Measurements from ENCODE around the gene HEPACAM2.
A peak's percentile ranks its signal among the peaks of the same experiment; 100 is the strongest.

The HEPACAM2 gene

DNA sequence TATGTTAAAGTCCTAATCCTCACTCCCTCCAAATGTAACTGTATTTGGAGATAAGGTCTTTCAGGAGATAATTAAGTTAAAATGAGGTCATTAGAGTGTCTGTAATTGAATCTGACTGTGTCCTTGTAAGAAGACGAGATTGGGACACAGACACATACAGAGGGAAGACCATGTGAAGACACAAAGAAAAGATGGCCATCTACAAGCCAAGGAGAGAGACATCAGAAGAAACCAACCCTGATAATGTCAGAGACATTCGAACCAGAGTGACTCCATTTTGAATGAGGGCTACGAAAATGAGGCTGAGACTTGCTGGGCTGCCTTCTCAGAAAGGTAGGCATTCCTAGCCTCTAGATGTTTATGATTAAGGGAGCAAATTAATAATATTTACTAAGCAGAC lies 77.5 kb downstream of the HEPACAM2 start:
- Histone ChIP-seq H3K9me3 (ENCODE audit: control insufficient read depth in 1 of 2, low read length in 2 of 2) (no peaks in the 10 kb centered on the region), H3K9ac (ENCODE audit: low read depth in 1 of 2, low read length in 2 of 2) (peak overlapping the region in 1 of 2 donors; percentile 55), H3K27ac (ENCODE audit: low read depth, low read length) (no peak overlapping the region), H3K36me3 (ENCODE audit: control insufficient read depth in 1 of 2, insufficient read depth in 2 of 2, low read length in 2 of 2) (peaks cover 10 to 15% of the 10 kb centered on the region in 2 donors), H3K4me3 (ENCODE audit: low read depth in 1 of 2, low read length in 2 of 2) (peak overlapping the region; percentile 76 to 88), H3K4me1 (ENCODE audit: control insufficient read depth in 1 of 2, insufficient read depth in 2 of 2, low read length in 2 of 2) (peaks cover 4 to 18% of the 10 kb centered on the region in 2 donors), H3K27me3 (ENCODE audit: control insufficient read depth in 1 of 2, insufficient read depth in 2 of 2, low read length in 2 of 2) (no peaks in the 10 kb centered on the region)

DNA sequence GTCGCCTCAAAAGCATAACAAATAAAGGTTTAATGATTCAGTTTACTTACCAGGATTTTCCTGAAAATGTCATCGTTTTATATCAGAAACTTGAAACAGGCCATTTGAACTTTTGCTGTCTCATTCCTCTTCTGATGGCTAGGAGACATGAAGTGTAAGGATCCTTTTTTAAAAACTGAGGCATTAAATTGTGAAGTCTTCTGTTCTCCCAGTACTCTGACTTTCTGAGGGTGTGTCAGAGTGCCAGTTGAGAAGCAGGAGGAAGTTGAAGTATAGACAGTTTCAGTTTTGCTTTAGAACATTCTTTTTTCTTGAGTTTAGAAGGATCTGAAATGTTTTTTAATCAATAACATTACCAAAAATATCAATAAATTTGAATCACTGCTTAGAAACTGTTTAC lies 78.1 kb downstream of the HEPACAM2 start, which contains the start of gene SAMD9L:
TSS of gene SAMD9L (minus strand) at position 242 of the 400 bp plus-strand sequence. CDS start 12,414 bp downstream, outside the sequence.
- Histone ChIP-seq H3K36me3 (ENCODE audit: control insufficient read depth in 1 of 2, insufficient read depth in 2 of 2, low read length in 2 of 2) (peaks cover 15 to 19% of the 10 kb centered on the region in 2 donors), H3K9ac (ENCODE audit: low read depth in 1 of 2, low read length in 2 of 2) (peak within 1 kb of the TSS; percentile 40 to 55), H3K4me3 (ENCODE audit: low read depth in 1 of 2, low read length in 2 of 2) (peak within 1 kb of the TSS; percentile 76 to 88), H3K9me3 (ENCODE audit: control insufficient read depth in 1 of 2, low read length in 2 of 2) (no peaks in the 10 kb centered on the region), H3K4me1 (ENCODE audit: control insufficient read depth in 1 of 2, insufficient read depth in 2 of 2, low read length in 2 of 2) (peaks cover 4 to 18% of the 10 kb centered on the region in 2 donors), H3K27me3 (ENCODE audit: control insufficient read depth in 1 of 2, insufficient read depth in 2 of 2, low read length in 2 of 2) (no peaks in the 10 kb centered on the region), H3K27ac (ENCODE audit: low read depth, low read length) (no peak within 1 kb of the TSS)

DNA sequence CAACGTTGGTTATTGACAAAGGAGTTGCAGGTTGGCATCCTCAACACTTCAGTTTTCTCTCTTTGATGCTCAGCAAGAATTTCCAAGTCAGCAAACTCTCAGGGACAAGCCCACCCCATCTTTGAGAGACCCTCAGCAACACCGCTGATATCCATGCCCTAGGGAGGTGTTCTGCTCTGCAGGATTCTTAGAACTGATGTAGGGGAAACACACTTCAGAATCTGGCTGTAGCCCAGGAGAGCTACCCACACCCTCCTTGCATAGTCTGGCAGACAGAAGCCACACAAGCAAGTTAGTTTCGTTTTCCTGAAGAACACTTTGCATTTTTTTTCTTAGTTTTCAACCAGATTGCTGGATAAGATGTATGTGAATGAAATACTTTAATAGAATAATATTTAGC lies 78.9 kb downstream of the HEPACAM2 start:
- H3K27me3 ChIP-seq (ENCODE audit: control insufficient read depth in 1 of 2, insufficient read depth in 2 of 2, low read length in 2 of 2) = no peaks in the 10 kb centered on the region
- no peaks in the 10 kb centered on the region for H3K9me3 ChIP-seq (ENCODE audit: control insufficient read depth in 1 of 2, low read length in 2 of 2)
- peaks cover 4 to 18% of the 10 kb centered on the region in 2 donors for H3K4me1 ChIP-seq (ENCODE audit: control insufficient read depth in 1 of 2, insufficient read depth in 2 of 2, low read length in 2 of 2)
- H3K9ac ChIP-seq (ENCODE audit: low read depth in 1 of 2, low read length in 2 of 2) = peak overlapping the region; percentile 40 to 55
- no peak overlapping the region for H3K27ac ChIP-seq (ENCODE audit: low read depth, low read length)
- peaks cover 20 to 22% of the 10 kb centered on the region in 2 donors for H3K36me3 ChIP-seq (ENCODE audit: control insufficient read depth in 1 of 2, insufficient read depth in 2 of 2, low read length in 2 of 2)
- peak overlapping the region; percentile 76 to 88 for H3K4me3 ChIP-seq (ENCODE audit: low read depth in 1 of 2, low read length in 2 of 2)

- H3K4me3 ChIP-seq (ENCODE audit: low read depth in 1 of 2, low read length in 2 of 2) = peak overlapping the region; percentile 76 to 88
- H3K27me3 ChIP-seq (ENCODE audit: control insufficient read depth in 1 of 2, insufficient read depth in 2 of 2, low read length in 2 of 2) = no peaks in the 10 kb centered on the region
- H3K27ac ChIP-seq (ENCODE audit: low read depth, low read length) = no peak overlapping the region
- no peaks in the 10 kb centered on the region for H3K9me3 ChIP-seq (ENCODE audit: control insufficient read depth in 1 of 2, low read length in 2 of 2)
- peaks cover 4 to 18% of the 10 kb centered on the region in 2 donors for H3K4me1 ChIP-seq (ENCODE audit: control insufficient read depth in 1 of 2, insufficient read depth in 2 of 2, low read length in 2 of 2)
- H3K9ac ChIP-seq (ENCODE audit: low read depth in 1 of 2, low read length in 2 of 2) = peak overlapping the region in 1 of 2 donors; percentile 55
- peaks cover 20 to 29% of the 10 kb centered on the region in 2 donors for H3K36me3 ChIP-seq (ENCODE audit: control insufficient read depth in 1 of 2, insufficient read depth in 2 of 2, low read length in 2 of 2)
These were observed 79.7 kb downstream of the HEPACAM2 start for GRCh38 chr7:93146472-93147141.

- Histone ChIP-seq H3K4me3 (ENCODE audit: low read depth in 1 of 2, low read length in 2 of 2) (peak overlapping the region in 1 of 2 donors; percentile 27), H3K27me3 (ENCODE audit: control insufficient read depth in 1 of 2, insufficient read depth in 2 of 2, low read length in 2 of 2) (no peaks in the 10 kb centered on the region), H3K9ac (ENCODE audit: low read depth in 1 of 2, low read length in 2 of 2) (no peak overlapping the region), H3K9me3 (ENCODE audit: control insufficient read depth in 1 of 2, low read length in 2 of 2) (no peaks in the 10 kb centered on the region), H3K36me3 (ENCODE audit: control insufficient read depth in 1 of 2, insufficient read depth in 2 of 2, low read length in 2 of 2) (peaks cover 20 to 33% of the 10 kb centered on the region in 2 donors), H3K4me1 (ENCODE audit: control insufficient read depth in 1 of 2, insufficient read depth in 2 of 2, low read length in 2 of 2) (peaks cover 4 to 18% of the 10 kb centered on the region in 2 donors), H3K27ac (ENCODE audit: low read depth, low read length) (no peak overlapping the region)
These were observed 80.2 kb downstream of the HEPACAM2 start for GRCh38 chr7:93146036-93146435.

GRCh38 chr7:93145354-93145753 lies 80.9 kb downstream of the HEPACAM2 start:
- Histone ChIP-seq H3K9ac (ENCODE audit: low read depth in 1 of 2, low read length in 2 of 2) (no peak overlapping the region), H3K4me1 (ENCODE audit: control insufficient read depth in 1 of 2, insufficient read depth in 2 of 2, low read length in 2 of 2) (peaks cover 4 to 18% of the 10 kb centered on the region in 2 donors), H3K4me3 (ENCODE audit: low read depth in 1 of 2, low read length in 2 of 2) (no peak overlapping the region), H3K27ac (ENCODE audit: low read depth, low read length) (no peak overlapping the region), H3K36me3 (ENCODE audit: control insufficient read depth in 1 of 2, insufficient read depth in 2 of 2, low read length in 2 of 2) (peaks cover 27 to 39% of the 10 kb centered on the region in 2 donors), H3K27me3 (ENCODE audit: control insufficient read depth in 1 of 2, insufficient read depth in 2 of 2, low read length in 2 of 2) (no peaks in the 10 kb centered on the region), H3K9me3 (ENCODE audit: control insufficient read depth in 1 of 2, low read length in 2 of 2) (no peaks in the 10 kb centered on the region)

GRCh38 chr7:93142127-93142526 lies 84.1 kb downstream of the HEPACAM2 start:
- Histone ChIP-seq H3K9me3 (ENCODE audit: control insufficient read depth in 1 of 2, low read length in 2 of 2) (peaks cover 0 to 5% of the 10 kb centered on the region in 2 donors), H3K9ac (ENCODE audit: low read depth in 1 of 2, low read length in 2 of 2) (no peak overlapping the region), H3K36me3 (ENCODE audit: control insufficient read depth in 1 of 2, insufficient read depth in 2 of 2, low read length in 2 of 2) (peaks cover 50 to 63% of the 10 kb centered on the region in 2 donors), H3K27me3 (ENCODE audit: control insufficient read depth in 1 of 2, insufficient read depth in 2 of 2, low read length in 2 of 2) (no peaks in the 10 kb centered on the region), H3K4me3 (ENCODE audit: low read depth in 1 of 2, low read length in 2 of 2) (no peak overlapping the region), H3K27ac (ENCODE audit: low read depth, low read length) (no peak overlapping the region), H3K4me1 (ENCODE audit: control insufficient read depth in 1 of 2, insufficient read depth in 2 of 2, low read length in 2 of 2) (peaks cover 0 to 16% of the 10 kb centered on the region in 2 donors)

- peaks cover 59 to 71% of the 10 kb centered on the region in 2 donors for H3K36me3 ChIP-seq (ENCODE audit: control insufficient read depth in 1 of 2, insufficient read depth in 2 of 2, low read length in 2 of 2)
- H3K27ac ChIP-seq (ENCODE audit: low read depth, low read length) = no peak overlapping the region
- H3K27me3 ChIP-seq (ENCODE audit: control insufficient read depth in 1 of 2, insufficient read depth in 2 of 2, low read length in 2 of 2) = no peaks in the 10 kb centered on the region
- no peak overlapping the region for H3K4me3 ChIP-seq (ENCODE audit: low read depth in 1 of 2, low read length in 2 of 2)
- peaks cover 0 to 2% of the 10 kb centered on the region in 2 donors for H3K4me1 ChIP-seq (ENCODE audit: control insufficient read depth in 1 of 2, insufficient read depth in 2 of 2, low read length in 2 of 2)
- H3K9ac ChIP-seq (ENCODE audit: low read depth in 1 of 2, low read length in 2 of 2) = no peak overlapping the region
- peaks cover 0 to 16% of the 10 kb centered on the region in 2 donors for H3K9me3 ChIP-seq (ENCODE audit: control insufficient read depth in 1 of 2, low read length in 2 of 2)
These were observed 85.6 kb downstream of the HEPACAM2 start for GRCh38 chr7:93140582-93141191.

DNA sequence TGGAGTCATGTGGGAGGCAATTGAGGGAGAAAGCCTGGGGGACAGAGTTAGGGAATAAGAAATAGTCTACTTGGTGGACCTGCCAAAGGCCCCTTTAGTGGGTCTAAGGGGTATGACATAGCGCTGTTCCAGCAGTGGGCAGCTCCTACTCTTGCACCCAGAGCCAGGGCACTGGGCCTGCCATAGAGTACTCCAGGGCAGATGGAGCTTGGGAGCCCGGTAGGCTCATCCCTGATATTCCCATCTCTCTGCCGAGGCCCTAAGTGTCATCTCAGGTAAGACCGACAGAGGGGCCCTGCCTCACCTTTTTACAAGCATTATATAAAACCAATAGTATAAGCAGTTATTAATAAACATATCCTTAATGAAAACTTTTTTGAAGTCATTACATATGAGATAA lies 87.7 kb downstream of the HEPACAM2 start:
- peaks cover 3 to 37% of the 10 kb centered on the region in 2 donors for H3K9me3 ChIP-seq (ENCODE audit: control insufficient read depth in 1 of 2, low read length in 2 of 2)
- H3K4me3 ChIP-seq (ENCODE audit: low read depth in 1 of 2, low read length in 2 of 2) = no peak overlapping the region
- no peak overlapping the region for H3K9ac ChIP-seq (ENCODE audit: low read depth in 1 of 2, low read length in 2 of 2)
- H3K4me1 ChIP-seq (ENCODE audit: control insufficient read depth in 1 of 2, insufficient read depth in 2 of 2, low read length in 2 of 2) = no peaks in the 10 kb centered on the region
- peaks cover 54 to 71% of the 10 kb centered on the region in 2 donors for H3K36me3 ChIP-seq (ENCODE audit: control insufficient read depth in 1 of 2, insufficient read depth in 2 of 2, low read length in 2 of 2)
- H3K27ac ChIP-seq (ENCODE audit: low read depth, low read length) = no peak overlapping the region
- no peaks in the 10 kb centered on the region for H3K27me3 ChIP-seq (ENCODE audit: control insufficient read depth in 1 of 2, insufficient read depth in 2 of 2, low read length in 2 of 2)
